Testis (tissue), 3 donors: ENCODE data around the gene CRHR1. TPM values are rescaled to one million over a fixed set of nuclear protein-coding genes. Genes with fewer than 3 reads are reported as not detected.

Experiments used
- DNase-seq: peaks from one replicate; pipeline ENCODE4 v3.0.0-alpha.2; 2019
- H3K27ac ChIP-seq, 2 donors: fragments of 200-600 bp; sonication (generic); one replicate each; pipeline ENCODE4 v1.5.1; 2019
- H3K27me3 ChIP-seq: fragments of 200-600 bp; sonication (generic); one replicate; pipeline ENCODE4 v1.5.1; 2019
- H3K36me3 ChIP-seq: fragments of 200-600 bp; sonication (generic); one replicate; pipeline ENCODE4 v1.5.1; 2017; ENCODE audit warnings: low read depth; ENCODE audit errors: missing control alignments
- H3K4me1 ChIP-seq: fragments of 200-600 bp; sonication (generic); one replicate; pipeline ENCODE4 v1.5.1; 2019
- H3K4me3 ChIP-seq, 2 donors: fragments of 200-600 bp; sonication (generic); one replicate each; pipeline ENCODE4 v1.5.1; 2017 to 2019
- H3K9me3 ChIP-seq: fragments of 200-600 bp; sonication (generic); one replicate; pipeline ENCODE4 v1.5.1; 2017
- CTCF ChIP-seq, 3 experiments: fragments of 450-650 bp in 2 of 3; fragments of 200-600 bp in 1 of 3; sonication (generic) in 1 of 3; IDR thresholded peaks; one replicate each; pipeline ENCODE4 v1.5.1; 2016 to 2019; ENCODE audit warnings: antibody characterized with exemption in 3 of 3, mild to moderate bottlenecking in 2 of 3, moderate library complexity in 1 of 3
- POLR2A ChIP-seq: fragments of 450-650 bp; IDR thresholded peaks from one replicate; pipeline ENCODE4 v1.6.1; 2017; ENCODE audit warnings: antibody characterized with exemption, mild to moderate bottlenecking, moderate library complexity
- WGBS, 2 donors: methylation state at CpG; one replicate each; pipeline ENCODE4 v1.1.5; 2018; 5-methylcytosine and 5-hydroxymethylcytosine counted together
- intact Hi-C: fragments of 100-400 bp; cut with DNase I; formaldehyde crosslinking; loops from one replicate; pipeline ENCODE4 v1.15.1; 2023; ENCODE audit warnings: low total_unique reads
- polyA plus RNA-seq: library from polyadenylated mRNA; stranded (reverse); fragments of 350-450 nt; fragmentation: Illumina TruSeq; extraction: RNeasy Lipid Tissue Mini Kit (QIAGEN cat#74804); gene quantifications from one replicate; pipeline ENCODE4 v1.2.3, GENCODE V29; 2014; ENCODE audit warnings: low read depth, low replicate concordance; ENCODE audit not compliant: insufficient read depth
- total RNA-seq, 2 donors: library from RNA; depleted of rRNA; stranded (reverse); fragments of >200 nt; gene quantifications; one replicate each; pipeline ENCODE4 v1.2.3, GENCODE V29; 2016

The CRHR1 gene
- total and polyA plus RNA-seq, 3 donors from 2014 or later = 0.55 to 1.9 (median 0.55) TPM

DNA sequence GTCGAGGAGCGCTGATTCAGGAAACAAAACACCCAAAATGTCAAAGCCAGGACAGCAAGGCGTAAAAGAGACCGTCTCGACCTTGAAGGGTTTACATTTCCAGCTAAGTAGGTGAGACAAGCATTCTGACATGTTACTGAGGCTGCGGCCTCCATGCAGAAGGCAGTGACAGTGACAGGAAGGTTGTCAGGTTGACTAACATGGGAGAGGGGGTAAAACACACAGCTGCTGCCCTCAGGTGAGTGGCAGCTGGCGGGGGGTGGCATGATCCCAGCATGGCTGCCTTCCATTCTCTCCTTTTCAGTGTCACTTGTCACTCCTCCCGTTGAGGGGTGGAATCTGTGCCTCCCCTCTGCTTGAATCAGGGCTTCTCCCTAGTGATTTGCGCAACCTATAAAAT, 31.9 kb upstream of the CRHR1 start:
- WGBS, 2 donors = 86 to 88% methylated on average over 9 of the region's 9 CpGs
- TF ChIP-seq CTCF (IDR thresholded peaks at IDR 0.05) (no peak), POLR2A (no peak)
- Histone ChIP-seq H3K27me3 (no peaks in the 10 kb centered on the region), H3K36me3 (no peaks in the 10 kb centered on the region), H3K27ac (no peak overlapping the region), H3K9me3 (no peaks in the 10 kb centered on the region), H3K4me3 (no peak overlapping the region), H3K4me1 (no peaks in the 10 kb centered on the region)
- intact Hi-C loops = no loop called here
- DNase-seq = no peak

GRCh38 chr17:45753645-45754225, 30.4 kb upstream of the CRHR1 start:
- no peaks in the 10 kb centered on the region for H3K4me1 ChIP-seq
- 58 to 69% methylated on average over 7 of the region's 7 CpGs for WGBS, 2 donors
- intact Hi-C loops = no loop called here
- H3K27ac ChIP-seq = no peak overlapping the region
- no peaks in the 10 kb centered on the region for H3K27me3 ChIP-seq
- TF ChIP-seq POLR2A (no peak), CTCF (IDR thresholded peaks at IDR 0.05) (no peak)
- no peaks in the 10 kb centered on the region for H3K9me3 ChIP-seq
- H3K36me3 ChIP-seq = no peaks in the 10 kb centered on the region
- no peak overlapping the region for H3K4me3 ChIP-seq
- DNase-seq = no peak

GRCh38 chr17:45755050-45755449, 29.1 kb upstream of the CRHR1 start:
- TF ChIP-seq POLR2A = no peak
- TF ChIP-seq CTCF (IDR thresholded peaks at IDR 0.05) = no peak
- no peaks in the 10 kb centered on the region for H3K9me3 ChIP-seq
- no peak overlapping the region for H3K4me3 ChIP-seq
- no peaks in the 10 kb centered on the region for H3K36me3 ChIP-seq
- no peak for DNase-seq
- no peak overlapping the region for H3K27ac ChIP-seq
- no peaks in the 10 kb centered on the region for H3K27me3 ChIP-seq
- WGBS, 2 donors = 89 to 91% methylated on average over 8 of the region's 8 CpGs
- H3K4me1 ChIP-seq = no peaks in the 10 kb centered on the region
- intact Hi-C loops = no loop called here

GRCh38 chr17:45756266-45756991, 27.7 kb upstream of the CRHR1 start:
- 52 to 53% methylated on average over 11 to 12 of the region's 12 CpGs for WGBS, 2 donors

More at GRCh38 chr17:45756266-45756991, 27.7 kb upstream of the CRHR1 start:
- H3K27me3 ChIP-seq = no peaks in the 10 kb centered on the region
- no peak overlapping the region for H3K4me3 ChIP-seq
- intact Hi-C loops = no loop called here
- no peaks in the 10 kb centered on the region for H3K9me3 ChIP-seq
- TF ChIP-seq CTCF (IDR thresholded peaks at IDR 0.05) (no peak), POLR2A (no peak)
- no peaks in the 10 kb centered on the region for H3K4me1 ChIP-seq
- H3K27ac ChIP-seq = no peak overlapping the region
- DNase-seq = no peak
- no peaks in the 10 kb centered on the region for H3K36me3 ChIP-seq
